Measurements from ENCODE around the gene GABARAP. TPM values are rescaled to one million over a fixed set of nuclear protein-coding genes. Genes with fewer than 3 reads are reported as not detected.

GABARAP gene
- total RNA-seq, 8 experiments from 2014 or later: 336 to 734 (median 573) TPM

- H3K27ac ChIP-seq: no peak overlapping the region
- H3K4me1 ChIP-seq (replicated peaks in 1 of 2): peaks cover 0 to 8% of the 10 kb centered on the region in 2 donors
- peak; percentile 60 to 80 (median 71) for ATAC-seq (replicated peaks in 6 of 8)
- WGBS, 10 experiments: 0 to 3% (median 0%) methylated on average over 2 to 24 of the region's 29 CpGs; no CpG with 5 or more reads in 4 of the 10 experiments
- in situ Hi-C loops (cut with MboI; ENCODE audit: low pct_unique_long_range_greater_than_20kb in 2 of 9, low sequenced_read_pairs in 9 of 9, unreplicated experiment in 9 of 9): loop anchor here in 1 of 9 experiments (25.0 kb wide), 1 partner anchor 243 kb away; the partner anchor contains the start of genes SLC16A11 and SLC16A13
- H3K4me3 ChIP-seq: peak overlapping the region in 4 of 5 donors; percentile 9 to 44 (median 38)
Measured at GRCh38 chr17:7280519-7281073, 38.3 kb upstream of the GABARAP start.

- 15 to 91% (median 80%) methylated on average over 2 to 7 of the region's 8 CpGs for WGBS, 10 experiments
- no peak for ATAC-seq (replicated peaks in 6 of 8)
- in situ Hi-C loops (cut with MboI; ENCODE audit: low pct_unique_long_range_greater_than_20kb in 2 of 9, low sequenced_read_pairs in 9 of 9, unreplicated experiment in 9 of 9): loop anchor here in 1 of 9 experiments (25.0 kb wide), 1 partner anchor 242 kb away; the partner anchor contains the start of genes SLC16A11 and SLC16A13
Measured at GRCh38 chr17:7279448-7279847, 37.2 kb upstream of the GABARAP start.

GRCh38 chr17:7266784-7267183 is 24.5 kb upstream of the GABARAP start:
- no peak overlapping the region for H3K27ac ChIP-seq
- in situ Hi-C loops (cut with MboI; ENCODE audit: low pct_unique_long_range_greater_than_20kb in 2 of 9, low sequenced_read_pairs in 9 of 9, unreplicated experiment in 9 of 9): no loop called here
- peak in 3 of 8 experiments; percentile 21 to 91 (median 85) for ATAC-seq (replicated peaks in 6 of 8)
- WGBS, 10 experiments: 0 to 100% (median 23%) methylated on average over 1 of the region's 1 CpG; no CpG with 5 or more reads in 2 of the 10 experiments
- H3K4me3 ChIP-seq: no peak overlapping the region
- H3K4me1 ChIP-seq (replicated peaks in 1 of 2): peaks cover 0 to 9% of the 10 kb centered on the region in 2 donors

More at GRCh38 chr17:7279448-7279847, 37.2 kb upstream of the GABARAP start:
- H3K4me1 ChIP-seq (replicated peaks in 1 of 2): peaks cover 0 to 8% of the 10 kb centered on the region in 2 donors
- no peak overlapping the region for H3K27ac ChIP-seq
- H3K4me3 ChIP-seq: no peak overlapping the region

- WGBS, 10 experiments: 40% methylated on average over 2 of the region's 4 CpGs; no CpG with 5 or more reads in 9 of the 10 experiments
- H3K4me3 ChIP-seq: no peak overlapping the region
- peaks cover 0 to 19% of the 10 kb centered on the region in 2 donors for H3K4me1 ChIP-seq (replicated peaks in 1 of 2)
- no peak overlapping the region for H3K27ac ChIP-seq
- no peak for ATAC-seq (replicated peaks in 6 of 8)
- in situ Hi-C loops (cut with MboI; ENCODE audit: low pct_unique_long_range_greater_than_20kb in 2 of 9, low sequenced_read_pairs in 9 of 9, unreplicated experiment in 9 of 9): no loop called here
Measured at GRCh38 chr17:7263801-7264078, 21.5 kb upstream of the GABARAP start.

- ATAC-seq (replicated peaks in 6 of 8): peak in 4 of 8 experiments; percentile 10 to 27 (median 12)
- in situ Hi-C loops (cut with MboI; ENCODE audit: low pct_unique_long_range_greater_than_20kb in 2 of 9, low sequenced_read_pairs in 9 of 9, unreplicated experiment in 9 of 9): no loop called here
- 0 to 57% (median 12%) methylated on average over 2 to 12 of the region's 26 CpGs; no CpG with 5 or more reads in 1 of the 10 experiments for WGBS, 10 experiments
- Histone ChIP-seq H3K4me1 (replicated peaks in 1 of 2) (peaks cover 0 to 19% of the 10 kb centered on the region in 2 donors), H3K27ac (no peak overlapping the region), H3K4me3 (no peak overlapping the region)
Measured at GRCh38 chr17:7262935-7263800, 20.9 kb upstream of the GABARAP start.

GRCh38 chr17:7262192-7262934 is 20.1 kb upstream of the GABARAP start, which contains the start of gene CLDN7:
Gene CLDN7, minus strand, starts transcription at chr17:7262478. Its CDS starts 435 bp downstream, at chr17:7262043.
- in situ Hi-C loops (cut with MboI; ENCODE audit: low pct_unique_long_range_greater_than_20kb in 2 of 9, low sequenced_read_pairs in 9 of 9, unreplicated experiment in 9 of 9): no loop called here
- no peak for ATAC-seq (replicated peaks in 6 of 8)
- H3K4me3 ChIP-seq: peak within 1 kb of the TSS in 3 of 5 donors; percentile 8 to 21 (median 10)
- H3K4me1 ChIP-seq (replicated peaks in 1 of 2): peaks cover 0 to 19% of the 10 kb centered on the region in 2 donors
- 7 to 60% (median 27%) methylated on average over 1 to 17 of the region's 64 CpGs; no CpG with 5 or more reads in 4 of the 10 experiments for WGBS, 10 experiments
- H3K27ac ChIP-seq: no peak within 1 kb of the TSS

- ATAC-seq (replicated peaks in 6 of 8): peak; percentile 41 to 64 (median 52)
- 0 to 58% (median 36%) methylated on average over 1 to 9 of the region's 71 CpGs; no CpG with 5 or more reads in 6 of the 10 experiments for WGBS, 10 experiments
- Histone ChIP-seq H3K27ac (no peak overlapping the region), H3K4me3 (peak overlapping the region in 3 of 5 donors; percentile 8 to 21 (median 10)), H3K4me1 (replicated peaks in 1 of 2) (peaks cover 0 to 19% of the 10 kb centered on the region in 2 donors)
- in situ Hi-C loops (cut with MboI; ENCODE audit: low pct_unique_long_range_greater_than_20kb in 2 of 9, low sequenced_read_pairs in 9 of 9, unreplicated experiment in 9 of 9): no loop called here
Measured at GRCh38 chr17:7261379-7262191, 19.3 kb upstream of the GABARAP start.

- peak overlapping the region in 3 of 5 donors; percentile 8 to 21 (median 10) for H3K4me3 ChIP-seq
Measured at GRCh38 chr17:7260651-7261378, 18.6 kb upstream of the GABARAP start.

GRCh38 chr17:7260151-7260550 is 17.9 kb upstream of the GABARAP start:
- ATAC-seq (replicated peaks in 6 of 8): peak in 4 of 8 experiments; percentile 8 to 15 (median 12)
- no peak overlapping the region for H3K27ac ChIP-seq
- no peak overlapping the region for H3K4me3 ChIP-seq
- WGBS, 10 experiments: 79 to 100% (median 100%) methylated on average over 1 to 2 of the region's 4 CpGs; no CpG with 5 or more reads in 6 of the 10 experiments
- H3K4me1 ChIP-seq (replicated peaks in 1 of 2): peaks cover 0 to 19% of the 10 kb centered on the region in 2 donors
- in situ Hi-C loops (cut with MboI; ENCODE audit: low pct_unique_long_range_greater_than_20kb in 2 of 9, low sequenced_read_pairs in 9 of 9, unreplicated experiment in 9 of 9): no loop called here

More at GRCh38 chr17:7260651-7261378, 18.6 kb upstream of the GABARAP start:
- in situ Hi-C loops (cut with MboI; ENCODE audit: low pct_unique_long_range_greater_than_20kb in 2 of 9, low sequenced_read_pairs in 9 of 9, unreplicated experiment in 9 of 9): no loop called here
- peaks cover 0 to 19% of the 10 kb centered on the region in 2 donors for H3K4me1 ChIP-seq (replicated peaks in 1 of 2)
- WGBS, 10 experiments: 0 to 100% (median 37%) methylated on average over 1 to 12 of the region's 54 CpGs; no CpG with 5 or more reads in 7 of the 10 experiments
- peak; percentile 36 to 64 (median 49) for ATAC-seq (replicated peaks in 6 of 8)
- no peak overlapping the region for H3K27ac ChIP-seq

GRCh38 chr17:7259555-7259889 is 17.3 kb upstream of the GABARAP start:
- Histone ChIP-seq H3K27ac (no peak overlapping the region), H3K4me1 (replicated peaks in 1 of 2) (peaks cover 0 to 19% of the 10 kb centered on the region in 2 donors), H3K4me3 (no peak overlapping the region)
- no peak for ATAC-seq (replicated peaks in 6 of 8)
- WGBS, 10 experiments: 83 to 100% (median 88%) methylated on average over 1 to 3 of the region's 6 CpGs; no CpG with 5 or more reads in 6 of the 10 experiments
- in situ Hi-C loops (cut with MboI; ENCODE audit: low pct_unique_long_range_greater_than_20kb in 2 of 9, low sequenced_read_pairs in 9 of 9, unreplicated experiment in 9 of 9): no loop called here

GRCh38 chr17:7258731-7259554 is 16.7 kb upstream of the GABARAP start:
- no peak for ATAC-seq (replicated peaks in 6 of 8)
- H3K4me1 ChIP-seq (replicated peaks in 1 of 2): peaks cover 0 to 19% of the 10 kb centered on the region in 2 donors
- WGBS, 10 experiments: 60 to 100% (median 88%) methylated on average over 1 to 5 of the region's 7 CpGs; no CpG with 5 or more reads in 2 of the 10 experiments
- no peak overlapping the region for H3K27ac ChIP-seq
- in situ Hi-C loops (cut with MboI; ENCODE audit: low pct_unique_long_range_greater_than_20kb in 2 of 9, low sequenced_read_pairs in 9 of 9, unreplicated experiment in 9 of 9): no loop called here
- H3K4me3 ChIP-seq: no peak overlapping the region

Data from motor neuron (in vitro differentiated cells).